Endodermal cell (in vitro differentiated cells): ENCODE data around the gene SHKBP1. TPM values are rescaled to one million over a fixed set of nuclear protein-coding genes. Genes with fewer than 3 reads are reported as not detected.

Source experiments
- DNase-seq: peaks from one replicate; pipeline ENCODE4 v3.0.0-alpha.2; 2017
- H3K27ac ChIP-seq: 2 replicates; pipeline ENCODE4 v1.5.1; 2013; ENCODE audit warnings: mild to moderate bottlenecking, low read depth, low read length, moderate library complexity
- H3K27me3 ChIP-seq: 2 replicates; pipeline ENCODE4 v1.6.1; 2013; ENCODE audit warnings: mild to moderate bottlenecking, low read length, moderate library complexity; ENCODE audit not compliant: insufficient read depth, control insufficient read depth, poor library complexity, severe bottlenecking
- H3K36me3 ChIP-seq: 2 replicates; pipeline ENCODE4 v1.7.0; 2013; ENCODE audit warnings: mild to moderate bottlenecking, low read length, moderate library complexity; ENCODE audit not compliant: control insufficient read depth, insufficient read depth
- H3K4me1 ChIP-seq: one replicate; pipeline ENCODE4 v1.7.0; 2013; ENCODE audit warnings: low read length; ENCODE audit not compliant: control insufficient read depth, insufficient read depth
- H3K4me3 ChIP-seq: 2 replicates; pipeline ENCODE4 v1.5.1; 2013; ENCODE audit warnings: mild to moderate bottlenecking, low read length, moderate library complexity
- H3K9ac ChIP-seq: 2 replicates; pipeline ENCODE4 v1.6.1; 2013; ENCODE audit warnings: mild to moderate bottlenecking, low read length, moderate library complexity; ENCODE audit not compliant: poor library complexity, severe bottlenecking; ENCODE audit errors: extremely low read depth
- H3K9me3 ChIP-seq: 2 replicates; pipeline ENCODE4 v1.6.1; 2013; ENCODE audit warnings: mild to moderate bottlenecking, low read length, moderate library complexity; ENCODE audit not compliant: control insufficient read depth
- H3K27ac Mint-ChIP-seq: 2 replicates; pipeline ENCODE4 v1.8.0; 2020; ENCODE audit warnings: mixed read lengths
- H3K27me3 Mint-ChIP-seq: 2 replicates; pipeline ENCODE4 v1.8.0; 2021; ENCODE audit warnings: mild to moderate bottlenecking, mixed read lengths; ENCODE audit not compliant: insufficient read depth
- H3K36me3 Mint-ChIP-seq: 2 replicates; pipeline ENCODE4 v1.8.0; 2020; ENCODE audit warnings: low read depth, mixed read lengths
- H3K4me1 Mint-ChIP-seq: 2 replicates; pipeline ENCODE4 v1.8.0; 2020; ENCODE audit warnings: mixed read lengths
- H3K4me3 Mint-ChIP-seq: 2 replicates; pipeline ENCODE4 v1.8.0; 2020; ENCODE audit warnings: mild to moderate bottlenecking, moderate library complexity, mixed read lengths
- H3K9me3 Mint-ChIP-seq: 2 replicates; pipeline ENCODE4 v1.8.0; 2020; ENCODE audit warnings: mild to moderate bottlenecking, mixed read lengths
- WGBS, 2 experiments: methylation state at CpG; one replicate each; pipeline versions ENCODE4 v1.1.5 to v1.1.7; 2013; ENCODE audit warnings: missing lambda C conversion rate in 2 of 2, mixed read lengths in 1 of 2; ENCODE audit not compliant: insufficient coverage in 1 of 2, insufficient read length in 1 of 2; 5-methylcytosine and 5-hydroxymethylcytosine counted together
- total RNA-seq, 2 donors: library from RNA; stranded (reverse); fragmentation: NEBNext Ultra II Directional in 1 of 2; extraction: Animal tissue kit (Norgen Biotek cat#: 25700) in 1 of 2; gene quantifications; 2 replicates in 1 of 2; 3 replicates in 1 of 2; pipeline ENCODE4 v1.2.1, GENCODE V29; 2021
- TF ChIP-seq, protein P1 (sequence below): fragments of 200-600 bp; sonication (generic); conservative IDR thresholded peaks from 2 replicates; pipeline ENCODE4 v1.5.0; 2021; ENCODE audit warnings: antibody characterized with exemption, mild to moderate bottlenecking

SHKBP1 gene
- total RNA-seq, 2 donors from 2014 or later = 110 TPM

DNA sequence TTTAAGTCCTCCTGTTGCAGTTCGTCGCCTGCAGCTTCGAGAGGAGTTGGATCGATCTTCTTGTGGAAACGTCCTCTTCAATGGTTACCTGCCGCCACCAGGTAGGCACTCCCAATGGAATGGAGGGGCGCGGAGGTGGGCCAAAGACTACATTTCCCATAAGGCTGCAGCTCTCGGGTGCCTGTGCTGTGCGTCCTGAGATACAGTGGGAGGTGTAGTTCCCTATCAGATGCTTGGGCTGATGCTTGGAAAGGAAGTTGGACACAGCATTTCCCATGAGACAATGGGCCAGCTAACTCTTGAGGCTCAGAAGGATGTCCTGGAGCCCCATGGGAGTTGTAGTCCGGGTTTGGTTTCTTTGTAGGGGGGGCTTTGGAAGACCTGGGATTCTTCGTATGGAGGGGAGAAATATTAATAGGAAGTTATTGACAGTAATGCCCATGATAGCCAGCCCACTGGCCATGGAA lies 1.8 kb downstream of the SHKBP1 start:
- H3K9me3 Mint-ChIP-seq = no peaks in the 10 kb centered on the region
- no peaks in the 10 kb centered on the region for H3K4me1 ChIP-seq
- TF ChIP-seq, protein P1, sequence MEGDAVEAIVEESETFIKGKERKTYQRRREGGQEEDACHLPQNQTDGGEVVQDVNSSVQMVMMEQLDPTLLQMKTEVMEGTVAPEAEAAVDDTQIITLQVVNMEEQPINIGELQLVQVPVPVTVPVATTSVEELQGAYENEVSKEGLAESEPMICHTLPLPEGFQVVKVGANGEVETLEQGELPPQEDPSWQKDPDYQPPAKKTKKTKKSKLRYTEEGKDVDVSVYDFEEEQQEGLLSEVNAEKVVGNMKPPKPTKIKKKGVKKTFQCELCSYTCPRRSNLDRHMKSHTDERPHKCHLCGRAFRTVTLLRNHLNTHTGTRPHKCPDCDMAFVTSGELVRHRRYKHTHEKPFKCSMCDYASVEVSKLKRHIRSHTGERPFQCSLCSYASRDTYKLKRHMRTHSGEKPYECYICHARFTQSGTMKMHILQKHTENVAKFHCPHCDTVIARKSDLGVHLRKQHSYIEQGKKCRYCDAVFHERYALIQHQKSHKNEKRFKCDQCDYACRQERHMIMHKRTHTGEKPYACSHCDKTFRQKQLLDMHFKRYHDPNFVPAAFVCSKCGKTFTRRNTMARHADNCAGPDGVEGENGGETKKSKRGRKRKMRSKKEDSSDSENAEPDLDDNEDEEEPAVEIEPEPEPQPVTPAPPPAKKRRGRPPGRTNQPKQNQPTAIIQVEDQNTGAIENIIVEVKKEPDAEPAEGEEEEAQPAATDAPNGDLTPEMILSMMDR = no peak
- peak overlapping the region; percentile 78 for H3K4me3 Mint-ChIP-seq
- peaks cover 28% of the 10 kb centered on the region for H3K36me3 ChIP-seq
- H3K27me3 ChIP-seq = no peaks in the 10 kb centered on the region
- no peaks in the 10 kb centered on the region for H3K27me3 Mint-ChIP-seq
- no peak overlapping the region for H3K4me3 ChIP-seq
- peaks cover 3% of the 10 kb centered on the region for H3K4me1 Mint-ChIP-seq
- no peak overlapping the region for H3K27ac ChIP-seq
- 78 to 94% methylated on average over 9 to 12 of the region's 12 CpGs for WGBS, 2 experiments
- peak; percentile 90 for DNase-seq
- H3K36me3 Mint-ChIP-seq = peaks cover 30% of the 10 kb centered on the region
- no peak overlapping the region for H3K9ac ChIP-seq
- no peak overlapping the region for H3K27ac Mint-ChIP-seq
- no peaks in the 10 kb centered on the region for H3K9me3 ChIP-seq

DNA sequence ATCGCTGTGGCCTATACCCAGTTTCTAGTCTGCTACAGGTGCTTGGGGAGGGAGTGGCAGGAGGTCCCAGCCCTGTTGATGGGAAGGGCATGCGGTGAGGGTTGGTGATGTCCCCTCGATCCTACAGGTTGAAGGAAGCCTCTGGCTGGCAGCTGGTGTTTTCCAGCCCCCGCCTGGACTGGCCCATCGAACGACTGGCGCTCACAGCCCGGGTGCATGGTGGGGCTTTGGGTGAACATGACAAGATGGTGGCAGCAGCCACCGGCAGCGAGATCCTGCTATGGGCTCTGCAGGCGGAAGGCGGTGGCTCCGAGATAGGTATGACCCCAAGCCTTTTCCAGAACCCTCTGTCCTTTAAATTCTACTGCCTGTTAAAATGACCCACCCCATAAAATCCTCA lies 3.9 kb downstream of the SHKBP1 start:
- Mint-ChIP-seq H3K36me3 (peaks cover 45% of the 10 kb centered on the region), H3K9me3 (no peaks in the 10 kb centered on the region), H3K4me3 (no peak overlapping the region), H3K27ac (no peak overlapping the region), H3K27me3 (no peaks in the 10 kb centered on the region), H3K4me1 (peaks cover 3% of the 10 kb centered on the region)
- Histone ChIP-seq H3K9me3 (no peaks in the 10 kb centered on the region), H3K36me3 (peaks cover 38% of the 10 kb centered on the region), H3K4me1 (no peaks in the 10 kb centered on the region), H3K9ac (no peak overlapping the region), H3K4me3 (no peak overlapping the region), H3K27ac (no peak overlapping the region), H3K27me3 (no peaks in the 10 kb centered on the region)
- TF ChIP-seq, protein P1 = no peak
- 97 to 98% methylated on average over 9 to 13 of the region's 13 CpGs for WGBS, 2 experiments
- no peak for DNase-seq

DNA sequence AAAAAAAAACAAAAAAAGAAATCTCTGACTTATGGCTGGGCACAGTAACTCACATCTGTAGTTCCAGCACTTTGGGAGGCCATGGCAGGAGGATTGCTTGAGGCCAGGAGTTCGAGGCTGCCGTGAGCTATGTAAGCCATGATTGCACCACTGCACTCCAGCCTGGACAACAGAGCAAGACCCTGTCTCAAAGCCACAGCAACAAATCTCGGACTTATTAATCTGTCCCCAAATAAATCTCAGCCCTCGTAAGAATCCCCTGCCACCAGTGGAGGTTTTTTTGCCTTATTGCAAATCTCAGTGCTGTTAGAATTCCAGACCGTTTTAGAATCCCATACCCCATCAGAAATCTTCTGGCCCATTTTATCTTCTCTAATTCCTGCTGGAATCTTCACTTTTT lies 4.9 kb downstream of the SHKBP1 start:
- H3K27ac Mint-ChIP-seq = no peak overlapping the region
- H3K4me3 ChIP-seq = no peak overlapping the region
- WGBS, 2 experiments = 92 to 93% methylated on average over 3 to 5 of the region's 5 CpGs

More for the DNA sequence above, 4.9 kb downstream of the SHKBP1 start:
- Mint-ChIP-seq H3K9me3 (no peaks in the 10 kb centered on the region), H3K27me3 (no peaks in the 10 kb centered on the region), H3K36me3 (peaks cover 53% of the 10 kb centered on the region), H3K4me3 (no peak overlapping the region), H3K4me1 (peaks cover 2% of the 10 kb centered on the region)
- Histone ChIP-seq H3K9ac (no peak overlapping the region), H3K9me3 (no peaks in the 10 kb centered on the region), H3K27me3 (no peaks in the 10 kb centered on the region), H3K4me1 (no peaks in the 10 kb centered on the region), H3K27ac (no peak overlapping the region), H3K36me3 (peaks cover 42% of the 10 kb centered on the region)
- DNase-seq = no peak
- TF ChIP-seq, protein P1 = no peak
